ENCODE measurements around the gene USF3.

The USF3 gene

GRCh38 chr3:113625834-113626233 lies 70.6 kb downstream of the USF3 start:
- H3K4me3 ChIP-seq (IDR thresholded peaks at IDR 0.05; ENCODE audit: insufficient read depth, low read depth, low read length) = no peak overlapping the region
- no peaks in the 10 kb centered on the region for H3K36me3 ChIP-seq (ENCODE audit: insufficient read depth)
- TF ChIP-seq CTCF (conservative IDR thresholded peaks at IDR 0.05; ENCODE audit: low read depth, low read length) = no peak
- H3K9ac ChIP-seq = no peak overlapping the region
- H3K79me2 ChIP-seq (ENCODE audit: insufficient read depth, low read depth) = no peaks in the 10 kb centered on the region
- no peak overlapping the region for H3K4me2 ChIP-seq
- no peak overlapping the region for H2AFZ ChIP-seq (ENCODE audit: low read depth)
- no peaks in the 10 kb centered on the region for H3K27me3 ChIP-seq (ENCODE audit: insufficient read depth, low read depth)
- no peak overlapping the region for H3K27ac ChIP-seq
- no peaks in the 10 kb centered on the region for H3K4me1 ChIP-seq (ENCODE audit: low read depth, poor library complexity, severe bottlenecking)
- no peaks in the 10 kb centered on the region for H4K20me1 ChIP-seq (ENCODE audit: insufficient read depth)

- Histone ChIP-seq H3K4me2 (no peak overlapping the region), H4K20me1 (ENCODE audit: insufficient read depth) (no peaks in the 10 kb centered on the region), H3K4me1 (ENCODE audit: low read depth, poor library complexity, severe bottlenecking) (no peaks in the 10 kb centered on the region), H3K9ac (no peak overlapping the region), H3K79me2 (ENCODE audit: insufficient read depth, low read depth) (no peaks in the 10 kb centered on the region), H2AFZ (ENCODE audit: low read depth) (no peak overlapping the region), H3K27me3 (ENCODE audit: insufficient read depth, low read depth) (no peaks in the 10 kb centered on the region), H3K36me3 (ENCODE audit: insufficient read depth) (no peaks in the 10 kb centered on the region), H3K27ac (no peak overlapping the region), H3K4me3 (IDR thresholded peaks at IDR 0.05; ENCODE audit: insufficient read depth, low read depth, low read length) (no peak overlapping the region)
- no peak for TF ChIP-seq CTCF (conservative IDR thresholded peaks at IDR 0.05; ENCODE audit: low read depth, low read length)
Measured at GRCh38 chr3:113623811-113624210, 72.6 kb downstream of the USF3 start.

- Histone ChIP-seq H3K79me2 (ENCODE audit: insufficient read depth, low read depth) (no peaks in the 10 kb centered on the region), H3K4me1 (ENCODE audit: low read depth, poor library complexity, severe bottlenecking) (no peaks in the 10 kb centered on the region), H3K4me3 (IDR thresholded peaks at IDR 0.05; ENCODE audit: insufficient read depth, low read depth, low read length) (no peak overlapping the region), H3K27me3 (ENCODE audit: insufficient read depth, low read depth) (no peaks in the 10 kb centered on the region), H3K4me2 (no peak overlapping the region), H4K20me1 (ENCODE audit: insufficient read depth) (no peaks in the 10 kb centered on the region), H2AFZ (ENCODE audit: low read depth) (no peak overlapping the region), H3K36me3 (ENCODE audit: insufficient read depth) (no peaks in the 10 kb centered on the region), H3K9ac (no peak overlapping the region), H3K27ac (no peak overlapping the region)
- TF ChIP-seq CTCF (conservative IDR thresholded peaks at IDR 0.05; ENCODE audit: low read depth, low read length) = no peak
Measured at GRCh38 chr3:113623324-113623723, 73.1 kb downstream of the USF3 start.

- H3K27me3 ChIP-seq (ENCODE audit: insufficient read depth, low read depth) = no peaks in the 10 kb centered on the region
- H3K4me1 ChIP-seq (ENCODE audit: low read depth, poor library complexity, severe bottlenecking) = no peaks in the 10 kb centered on the region
- H3K9ac ChIP-seq = no peak overlapping the region
- no peak overlapping the region for H3K4me2 ChIP-seq
- H4K20me1 ChIP-seq (ENCODE audit: insufficient read depth) = no peaks in the 10 kb centered on the region
- no peak overlapping the region for H2AFZ ChIP-seq (ENCODE audit: low read depth)
- H3K36me3 ChIP-seq (ENCODE audit: insufficient read depth) = no peaks in the 10 kb centered on the region
- TF ChIP-seq CTCF (conservative IDR thresholded peaks at IDR 0.05; ENCODE audit: low read depth, low read length) = no peak
- H3K27ac ChIP-seq = no peak overlapping the region
- no peaks in the 10 kb centered on the region for H3K79me2 ChIP-seq (ENCODE audit: insufficient read depth, low read depth)
- H3K4me3 ChIP-seq (IDR thresholded peaks at IDR 0.05; ENCODE audit: insufficient read depth, low read depth, low read length) = no peak overlapping the region
Measured at GRCh38 chr3:113620091-113620490, 76.4 kb downstream of the USF3 start.

GRCh38 chr3:113617726-113618125 lies 78.7 kb downstream of the USF3 start:
- no peaks in the 10 kb centered on the region for H4K20me1 ChIP-seq (ENCODE audit: insufficient read depth)
- TF ChIP-seq CTCF (conservative IDR thresholded peaks at IDR 0.05; ENCODE audit: low read depth, low read length) = no peak
- no peak overlapping the region for H3K4me3 ChIP-seq (IDR thresholded peaks at IDR 0.05; ENCODE audit: insufficient read depth, low read depth, low read length)
- no peaks in the 10 kb centered on the region for H3K36me3 ChIP-seq (ENCODE audit: insufficient read depth)
- H3K27me3 ChIP-seq (ENCODE audit: insufficient read depth, low read depth) = no peaks in the 10 kb centered on the region
- H3K79me2 ChIP-seq (ENCODE audit: insufficient read depth, low read depth) = no peaks in the 10 kb centered on the region
- H2AFZ ChIP-seq (ENCODE audit: low read depth) = no peak overlapping the region
- no peaks in the 10 kb centered on the region for H3K4me1 ChIP-seq (ENCODE audit: low read depth, poor library complexity, severe bottlenecking)
- H3K9ac ChIP-seq = no peak overlapping the region
- no peak overlapping the region for H3K27ac ChIP-seq
- H3K4me2 ChIP-seq = no peak overlapping the region

Data from KMS-11 (cell line).